ENCODE measurements around the gene CMTM3. TPM values are rescaled to one million over a fixed set of nuclear protein-coding genes. Genes with fewer than 3 reads are reported as not detected.
"Not testable (repeated sequence)": the region's sequence is repeated elsewhere in the genome, so short reads cannot be mapped to it uniquely, and the experiment has no call there.

The CMTM3 gene
- total RNA-seq, 1 experiment from 2014 or later = 25.5 TPM

DNA sequence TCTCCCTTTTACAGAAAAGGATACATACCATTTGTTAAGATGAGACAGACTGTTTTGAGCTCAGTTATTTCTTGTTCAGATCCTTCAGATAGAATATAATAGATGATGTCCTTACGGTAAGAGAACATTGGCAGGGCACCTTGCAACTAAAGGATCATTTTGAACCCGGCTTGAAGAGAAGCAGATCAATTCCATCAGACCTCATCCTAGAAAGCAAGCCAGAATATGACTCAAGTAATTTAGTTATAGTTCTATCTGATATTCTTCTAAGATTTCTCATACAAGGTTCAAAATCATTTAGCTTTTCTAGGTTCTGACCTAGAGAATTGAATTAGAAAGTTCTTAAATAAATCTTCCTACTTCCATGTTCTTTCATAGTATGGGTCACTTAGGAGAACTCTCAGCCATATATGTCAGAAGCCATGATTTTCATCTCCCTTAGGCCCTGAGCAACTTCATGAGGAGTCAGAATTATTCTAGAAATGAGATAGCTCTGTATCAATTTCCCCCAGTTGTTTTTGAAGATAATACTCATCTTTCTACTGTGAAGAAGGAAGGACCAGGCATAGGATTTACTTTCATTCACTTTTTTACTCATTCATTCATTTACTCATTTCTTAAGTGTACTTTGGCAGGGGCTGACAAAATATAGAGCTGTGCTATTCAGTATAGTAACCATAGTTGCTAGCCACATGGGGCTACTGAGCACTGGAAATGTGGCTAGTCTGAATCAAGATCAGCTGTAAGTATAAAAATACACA is 40.8 kb upstream of the CMTM3 start:
- peaks cover 47% of the 10 kb centered on the region for H3K36me3 Mint-ChIP-seq (ENCODE audit: insufficient read depth, unreplicated experiment)
- ChIA-PET POLR2A (interaction anchor here (0.6 kb wide), 2 partner anchors 34 to 456 kb away, joined by 3 to 4 read pairs; no protein-coding TSS in a partner anchor), CTCF (interaction anchor here (1.4 kb wide), 1 partner anchor 45 kb away, joined by 4 read pairs; no protein-coding TSS in a partner anchor)
- no peaks in the 10 kb centered on the region for H3K27me3 ChIP-seq (replicated peaks; ENCODE audit: control insufficient read depth, insufficient read depth, low read length)
- H3K27ac Mint-ChIP-seq (ENCODE audit: unreplicated experiment) = no peak overlapping the region
- no peak overlapping the region for H3K4me3 Mint-ChIP-seq (ENCODE audit: unreplicated experiment)
- TF ChIP-seq, protein P1, sequence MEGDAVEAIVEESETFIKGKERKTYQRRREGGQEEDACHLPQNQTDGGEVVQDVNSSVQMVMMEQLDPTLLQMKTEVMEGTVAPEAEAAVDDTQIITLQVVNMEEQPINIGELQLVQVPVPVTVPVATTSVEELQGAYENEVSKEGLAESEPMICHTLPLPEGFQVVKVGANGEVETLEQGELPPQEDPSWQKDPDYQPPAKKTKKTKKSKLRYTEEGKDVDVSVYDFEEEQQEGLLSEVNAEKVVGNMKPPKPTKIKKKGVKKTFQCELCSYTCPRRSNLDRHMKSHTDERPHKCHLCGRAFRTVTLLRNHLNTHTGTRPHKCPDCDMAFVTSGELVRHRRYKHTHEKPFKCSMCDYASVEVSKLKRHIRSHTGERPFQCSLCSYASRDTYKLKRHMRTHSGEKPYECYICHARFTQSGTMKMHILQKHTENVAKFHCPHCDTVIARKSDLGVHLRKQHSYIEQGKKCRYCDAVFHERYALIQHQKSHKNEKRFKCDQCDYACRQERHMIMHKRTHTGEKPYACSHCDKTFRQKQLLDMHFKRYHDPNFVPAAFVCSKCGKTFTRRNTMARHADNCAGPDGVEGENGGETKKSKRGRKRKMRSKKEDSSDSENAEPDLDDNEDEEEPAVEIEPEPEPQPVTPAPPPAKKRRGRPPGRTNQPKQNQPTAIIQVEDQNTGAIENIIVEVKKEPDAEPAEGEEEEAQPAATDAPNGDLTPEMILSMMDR (IDR thresholded peaks at IDR 0.05; ENCODE audit: insufficient read depth in 1 of 2, low read depth in 1 of 2, low read length in 1 of 2, severe bottlenecking in 1 of 2, unreplicated experiment in 1 of 2) = no peak
- H3K9me3 Mint-ChIP-seq (ENCODE audit: unreplicated experiment) = no peaks in the 10 kb centered on the region
- BruUV-seq (replicated peaks) = no TSS peak
- H3K4me1 ChIP-seq = no peaks in the 10 kb centered on the region
- no peaks in the 10 kb centered on the region for H3K9me3 ChIP-seq
- H3K36me3 ChIP-seq (ENCODE audit: control insufficient read depth, insufficient read depth, low read length) = peaks cover 4% of the 10 kb centered on the region
- no peak overlapping the region for H3K4me3 ChIP-seq (ENCODE audit: low read depth, low read length)
- no peak for DNase-seq
- intact Hi-C loops (cut with micrococcal nuclease; ENCODE audit: unreplicated experiment) = no loop called here
- H3K27me3 Mint-ChIP-seq (ENCODE audit: insufficient read depth, unreplicated experiment) = no peaks in the 10 kb centered on the region
- peaks cover 10% of the 10 kb centered on the region for H3K4me1 Mint-ChIP-seq (ENCODE audit: low read depth, unreplicated experiment)

DNA sequence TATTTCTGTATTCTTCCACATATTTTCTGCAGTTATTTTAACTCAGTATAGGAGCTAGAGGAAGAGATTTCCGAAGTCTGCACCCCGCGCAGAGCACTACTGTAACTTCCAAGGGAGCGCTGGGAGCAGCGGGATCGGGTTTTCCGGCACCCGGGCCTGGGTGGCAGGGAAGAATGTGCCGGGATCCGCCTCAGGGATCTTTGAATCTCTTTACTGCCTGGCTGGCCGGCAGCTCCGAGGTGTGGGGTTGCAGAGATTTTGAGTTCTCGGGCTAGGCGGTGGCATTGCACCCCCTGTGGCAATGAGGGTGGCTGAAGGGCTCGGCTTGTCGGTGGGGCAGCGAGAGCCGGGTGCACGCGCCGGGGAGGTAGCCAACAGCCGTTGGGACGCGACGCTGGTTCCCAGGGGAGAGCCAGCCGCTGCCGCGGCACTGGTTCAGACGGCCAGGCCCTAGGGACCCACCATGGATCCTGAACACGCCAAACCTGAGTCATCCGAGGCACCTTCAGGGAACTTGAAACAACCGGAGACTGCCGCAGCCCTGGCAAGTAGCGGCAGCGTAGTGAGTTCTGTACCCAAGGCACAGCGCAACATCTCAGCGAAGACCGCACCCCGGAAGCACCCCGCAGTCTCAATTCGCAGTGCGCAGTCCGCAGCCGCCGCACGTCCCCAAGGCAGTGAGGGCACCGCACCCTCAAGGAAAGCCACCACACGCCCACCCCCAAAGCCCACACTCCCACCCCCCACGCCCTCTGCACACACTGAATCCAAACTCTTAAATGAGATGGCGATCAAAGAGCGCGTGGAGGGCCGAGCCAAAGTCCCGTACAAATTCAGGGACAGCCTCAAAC is 38.2 kb upstream of the CMTM3 start, which contains the start of gene CMTM1:
TSS of gene CMTM1 (plus strand) at position 389 of the 851 bp plus-strand sequence. CDS start at position 464, 75 bp downstream.
- intact Hi-C loops (cut with micrococcal nuclease; ENCODE audit: unreplicated experiment) = no loop called here

DNA sequence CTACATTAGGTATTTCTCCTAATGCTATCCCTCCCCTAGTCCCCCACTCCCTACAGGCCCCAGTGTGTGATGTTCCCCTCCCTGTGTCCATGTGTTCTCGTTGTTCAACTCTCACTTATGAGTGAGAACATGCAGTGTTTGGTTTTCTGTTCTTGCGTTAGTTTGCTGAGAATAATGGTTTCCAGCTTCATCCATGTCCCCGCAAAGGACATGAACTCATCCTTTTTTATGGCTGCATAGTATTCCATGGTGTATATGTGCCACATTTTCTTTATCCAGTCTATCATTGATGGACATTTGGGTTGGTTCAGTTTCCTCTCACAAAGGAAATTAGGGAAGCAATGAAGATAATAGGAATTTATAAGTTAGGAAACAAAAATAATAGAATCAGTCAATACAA is 37.2 kb upstream of the CMTM3 start:
- H3K4me1 ChIP-seq; H3K4me3 Mint-ChIP-seq (ENCODE audit: unreplicated experiment); H3K4me1 Mint-ChIP-seq (ENCODE audit: low read depth, unreplicated experiment); CTCF ChIA-PET; H3K27ac Mint-ChIP-seq (ENCODE audit: unreplicated experiment); H3K9me3 ChIP-seq; BruUV-seq (replicated peaks); DNase-seq; H3K4me3 ChIP-seq (ENCODE audit: low read depth, low read length); H3K36me3 ChIP-seq (ENCODE audit: control insufficient read depth, insufficient read depth, low read length); H3K9me3 Mint-ChIP-seq (ENCODE audit: unreplicated experiment); H3K27me3 ChIP-seq (replicated peaks; ENCODE audit: control insufficient read depth, insufficient read depth, low read length); POLR2A ChIA-PET; H3K27me3 Mint-ChIP-seq (ENCODE audit: insufficient read depth, unreplicated experiment); intact Hi-C loops (cut with micrococcal nuclease; ENCODE audit: unreplicated experiment): not testable (repeated sequence)
- peaks cover 29% of the 10 kb centered on the region for H3K36me3 Mint-ChIP-seq (ENCODE audit: insufficient read depth, unreplicated experiment)

More for the DNA sequence above, 38.2 kb upstream of the CMTM3 start, which contains the start of gene CMTM1:
- no peaks in the 10 kb centered on the region for H3K4me1 ChIP-seq
- no peak within 1 kb of the TSS for H3K27ac Mint-ChIP-seq (ENCODE audit: unreplicated experiment)
- DNase-seq = no peak
- peaks cover 4% of the 10 kb centered on the region for H3K36me3 ChIP-seq (ENCODE audit: control insufficient read depth, insufficient read depth, low read length)
- TF ChIP-seq, protein P1 (IDR thresholded peaks at IDR 0.05; ENCODE audit: insufficient read depth in 1 of 2, low read depth in 1 of 2, low read length in 1 of 2, severe bottlenecking in 1 of 2, unreplicated experiment in 1 of 2) = no peak
- H3K4me1 Mint-ChIP-seq (ENCODE audit: low read depth, unreplicated experiment) = no peaks in the 10 kb centered on the region
- POLR2A ChIA-PET = no interaction called here
- H3K4me3 Mint-ChIP-seq (ENCODE audit: unreplicated experiment) = no peak within 1 kb of the TSS
- no peaks in the 10 kb centered on the region for H3K27me3 Mint-ChIP-seq (ENCODE audit: insufficient read depth, unreplicated experiment)
- no peaks in the 10 kb centered on the region for H3K9me3 Mint-ChIP-seq (ENCODE audit: unreplicated experiment)
- H3K4me3 ChIP-seq (ENCODE audit: low read depth, low read length) = no peak within 1 kb of the TSS
- BruUV-seq (replicated peaks) = no TSS peak
- H3K27me3 ChIP-seq (replicated peaks; ENCODE audit: control insufficient read depth, insufficient read depth, low read length) = no peaks in the 10 kb centered on the region
- no peaks in the 10 kb centered on the region for H3K9me3 ChIP-seq
- peaks cover 34% of the 10 kb centered on the region for H3K36me3 Mint-ChIP-seq (ENCODE audit: insufficient read depth, unreplicated experiment)
- CTCF ChIA-PET = interaction anchor here (1.4 kb wide), 1 partner anchor 13 kb away, joined by 3 read pairs; no protein-coding TSS in a partner anchor

Data from Caco-2 (cell line).